ENCODE results near the gene CMYA5.
"Not testable (repeated sequence)": the region's sequence is repeated elsewhere in the genome, so short reads cannot be mapped to it uniquely, and the experiment has no call there.

Gene CMYA5

DNA sequence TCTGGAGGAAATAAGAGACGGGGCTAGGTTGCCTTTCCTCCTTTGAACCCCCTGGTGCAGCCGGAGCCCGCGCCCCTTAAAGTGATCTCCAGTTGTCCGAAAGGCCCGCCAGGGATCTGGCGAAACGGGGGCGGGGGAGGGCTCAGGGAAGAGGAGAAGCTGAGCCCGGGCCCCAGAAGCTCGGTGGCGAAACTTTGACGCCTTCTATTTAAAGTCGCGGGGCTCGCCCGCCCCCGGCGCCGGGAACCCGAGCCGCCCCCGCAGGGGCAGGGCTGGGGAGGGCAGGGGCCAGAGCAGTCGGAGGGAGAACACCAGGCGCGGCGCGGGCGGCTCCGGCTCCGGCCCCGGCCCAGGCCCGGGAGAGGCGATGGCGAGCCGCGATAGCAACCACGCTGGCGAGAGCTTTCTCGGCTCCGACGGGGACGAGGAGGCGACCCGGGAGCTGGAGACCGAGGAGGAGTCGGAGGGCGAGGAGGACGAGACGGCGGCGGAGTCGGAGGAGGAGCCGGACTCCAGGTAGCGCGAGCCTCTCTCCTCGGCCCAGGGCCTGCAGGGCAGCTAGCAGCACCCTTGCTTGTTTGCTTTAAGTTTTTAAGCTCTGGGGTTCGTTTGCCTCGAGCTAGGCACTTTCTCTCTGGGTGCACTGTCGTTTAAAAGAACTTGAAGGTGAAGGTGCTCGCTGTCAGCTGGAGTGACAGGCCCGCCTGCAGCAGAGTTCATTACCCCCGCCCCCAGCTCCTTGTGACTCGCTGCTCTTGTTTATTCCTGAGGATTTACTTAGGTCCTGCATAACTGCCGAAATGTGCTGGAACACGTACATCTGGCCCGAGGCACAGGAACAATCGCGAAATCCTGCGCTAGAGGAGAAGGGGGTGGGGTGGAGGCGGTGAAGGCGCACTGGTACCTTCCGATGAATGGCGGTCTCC is at the start of gene CMYA5:
Gene CMYA5 (plus strand): TSS at position 296 of the 926 bp plus-strand sequence. CDS start 72 bp downstream, at position 368.
- no peak for DNase-seq (ENCODE audit: low read depth, low spot score)

DNA sequence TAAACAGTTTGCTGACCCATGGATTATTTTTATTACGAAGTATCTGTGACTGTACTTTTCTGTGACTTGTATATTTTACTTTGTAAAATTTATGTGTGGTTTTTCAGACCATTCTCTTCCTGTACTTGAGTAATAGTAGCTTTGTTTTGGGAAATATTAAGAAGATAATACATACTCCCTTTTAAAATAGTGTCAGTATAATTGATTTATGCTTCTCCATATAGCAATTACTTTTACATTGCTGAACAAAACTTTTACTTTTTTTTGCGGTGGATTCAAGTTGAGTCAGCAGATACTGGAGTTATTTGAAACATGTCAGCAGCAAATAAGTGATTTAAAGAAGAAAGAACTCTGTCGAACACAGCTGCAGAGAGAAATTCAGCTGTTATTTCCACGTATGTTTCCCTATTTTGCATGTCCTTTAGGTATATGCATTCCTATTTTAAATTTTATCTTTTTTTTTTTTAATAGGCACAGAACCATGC is 49.0 kb upstream of the CMYA5 start:
- no peak for DNase-seq (ENCODE audit: low read depth, low spot score)

DNA sequence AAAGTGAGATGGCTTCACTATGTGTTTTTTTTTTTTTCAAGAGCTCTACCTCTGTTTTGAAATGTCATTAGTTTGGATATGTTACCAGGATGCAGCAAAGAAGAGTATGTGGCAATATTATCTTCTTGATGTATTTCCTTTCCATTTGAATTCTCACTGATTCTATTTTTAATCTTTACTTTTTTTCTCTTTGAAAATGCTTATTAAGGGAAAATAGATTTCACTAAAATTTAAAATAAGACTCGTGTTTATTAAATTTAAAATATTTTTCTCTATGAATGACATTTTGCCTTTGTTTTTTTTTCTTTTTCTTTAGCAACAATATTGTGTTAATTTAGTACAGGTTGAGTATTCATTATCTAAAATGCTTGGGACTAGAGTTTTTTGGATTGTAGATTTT is 48.2 kb upstream of the CMYA5 start:
- no peak for DNase-seq (ENCODE audit: low read depth, low spot score)

DNA sequence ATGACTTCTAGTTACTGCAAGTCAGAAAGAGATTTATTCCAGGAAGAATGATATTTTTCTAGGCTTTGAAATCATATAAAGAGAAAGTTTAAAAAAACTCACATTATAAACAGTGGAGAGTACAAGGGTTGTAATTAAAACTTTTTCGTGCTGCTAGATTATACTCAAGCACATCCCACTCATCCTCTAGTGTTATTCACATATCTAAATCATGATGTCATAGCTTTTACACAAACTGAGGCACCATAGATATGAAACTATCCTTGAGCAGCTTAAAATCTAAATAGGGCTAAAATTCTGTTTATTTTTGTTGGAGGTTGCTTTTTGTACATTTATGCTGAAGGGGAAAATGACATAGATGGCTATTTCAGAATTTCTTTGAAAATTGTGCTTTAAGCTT is 47.4 kb upstream of the CMYA5 start:
- DNase-seq (ENCODE audit: low read depth, low spot score), result no peak

DNA sequence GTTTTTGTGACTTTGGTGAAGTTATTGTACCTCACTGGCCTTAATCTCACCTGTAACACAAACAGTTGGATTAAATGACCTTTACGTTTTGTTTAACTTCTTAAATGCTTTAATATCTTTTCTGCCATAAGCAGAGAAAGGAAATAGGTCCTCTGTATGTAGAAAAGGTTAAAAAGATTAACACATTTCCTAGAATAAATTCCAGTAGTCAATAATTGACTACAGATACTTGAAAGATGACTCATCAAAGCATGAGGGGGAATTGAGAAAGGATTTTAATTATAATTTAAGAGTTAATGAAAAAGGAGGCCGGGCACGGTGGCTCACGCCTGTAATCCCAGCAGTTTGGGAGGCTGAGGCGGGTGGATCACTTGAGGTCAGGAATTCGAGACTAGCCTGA is 35.8 kb upstream of the CMYA5 start:
- DNase-seq (ENCODE audit: low read depth, low spot score), result no peak

DNA sequence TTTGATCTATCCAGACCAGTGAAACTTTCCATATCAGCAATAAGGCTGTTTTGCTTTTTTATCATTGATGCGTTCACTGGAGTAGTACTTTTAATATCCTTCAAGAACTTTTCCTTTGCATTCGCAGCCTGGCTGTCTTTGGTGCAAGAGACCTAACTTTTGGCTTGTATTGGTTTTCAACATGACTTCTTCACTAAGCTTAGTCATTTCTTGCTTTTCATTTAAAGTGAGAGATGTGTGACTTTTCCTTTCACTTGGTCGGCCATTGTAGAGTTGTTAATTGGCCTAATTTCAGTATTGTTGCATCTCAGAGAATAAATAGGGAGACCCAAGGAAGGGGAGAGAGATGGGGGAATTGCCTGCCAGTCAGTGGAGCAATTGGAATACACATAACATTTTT is 26.4 kb upstream of the CMYA5 start:
- DNase-seq (ENCODE audit: low read depth, low spot score), result no peak

DNA sequence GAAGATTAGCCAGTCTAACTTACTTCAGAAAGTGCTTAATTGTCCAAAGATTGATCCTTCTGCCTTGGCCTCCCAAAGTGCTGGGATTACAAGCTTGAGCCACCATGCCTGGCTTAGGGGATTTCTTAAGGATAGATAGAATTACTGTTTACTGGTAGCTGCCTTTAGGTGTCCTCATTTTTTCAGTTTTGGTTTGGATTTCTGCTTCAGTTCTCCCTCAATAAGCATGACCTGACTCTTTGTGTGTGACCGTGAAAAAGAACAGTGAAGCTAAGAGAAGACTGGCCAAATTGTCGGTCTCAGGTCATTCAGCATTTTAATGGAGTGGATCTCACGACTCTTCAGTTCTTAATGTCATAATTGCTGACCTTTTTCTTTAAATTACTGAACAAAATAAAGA is 22.9 kb upstream of the CMYA5 start:
- DNase-seq (ENCODE audit: low read depth, low spot score), result no peak

DNA sequence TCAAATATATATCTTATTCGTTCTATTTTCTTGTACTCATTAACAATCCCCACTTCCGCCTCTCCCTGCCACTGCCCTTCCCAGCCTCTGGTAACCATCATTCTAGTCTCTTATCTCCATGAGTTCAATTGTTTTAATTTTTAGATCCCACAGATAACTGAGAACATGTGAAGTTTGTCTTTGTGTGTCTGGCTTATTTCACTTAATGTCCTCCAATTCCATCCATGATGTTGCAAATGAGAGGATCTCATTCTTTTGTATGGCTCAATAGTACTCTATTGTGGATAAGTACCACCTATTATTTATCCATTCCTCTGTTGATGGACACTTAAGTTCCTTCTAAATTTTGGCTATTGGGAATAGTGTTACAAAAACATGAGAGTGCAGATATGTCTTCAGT is 17.2 kb upstream of the CMYA5 start:
- DNase-seq (ENCODE audit: low read depth, low spot score), result no peak

DNA sequence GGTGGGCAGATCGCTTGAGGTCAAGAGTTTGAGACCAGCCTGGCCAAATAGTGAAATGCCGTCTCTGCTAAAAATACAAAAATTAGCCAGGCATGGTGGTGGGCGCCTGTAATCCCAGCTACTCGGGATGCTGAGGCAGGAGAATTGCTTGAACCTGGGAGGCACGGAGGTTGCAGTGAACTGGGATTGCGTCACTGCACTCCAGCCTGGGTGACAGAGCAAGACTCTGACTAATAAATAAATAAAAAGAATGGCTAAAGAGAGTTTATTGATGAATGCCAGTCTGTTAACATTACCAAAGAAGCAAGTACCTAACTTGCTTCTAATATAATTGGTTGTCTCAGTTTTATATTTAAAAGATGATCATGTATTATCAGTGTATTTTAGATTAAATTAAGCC is 13.3 kb upstream of the CMYA5 start:
- DNase-seq (ENCODE audit: low read depth, low spot score), result not testable (repeated sequence)

DNA sequence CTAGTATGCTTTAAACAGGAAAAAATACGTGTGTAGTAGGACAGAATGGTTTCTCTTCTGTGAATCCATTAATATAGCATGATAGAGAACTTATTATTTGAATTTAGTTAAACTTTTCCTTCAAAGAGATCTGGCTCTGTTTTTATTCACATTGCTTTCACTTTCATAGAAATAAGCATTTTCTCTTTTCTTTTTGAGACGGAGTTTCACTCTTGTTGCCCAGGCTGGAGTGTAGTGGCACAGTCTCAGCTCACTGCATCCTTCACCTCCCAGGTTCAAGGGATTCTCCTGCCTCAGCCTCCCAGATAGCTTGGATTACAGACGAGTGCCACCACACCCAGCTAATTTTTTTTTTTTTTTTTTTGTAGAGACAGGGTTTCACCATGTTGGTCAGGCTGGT is 7.5 kb upstream of the CMYA5 start:
- DNase-seq (ENCODE audit: low read depth, low spot score), result not testable (repeated sequence)

DNA sequence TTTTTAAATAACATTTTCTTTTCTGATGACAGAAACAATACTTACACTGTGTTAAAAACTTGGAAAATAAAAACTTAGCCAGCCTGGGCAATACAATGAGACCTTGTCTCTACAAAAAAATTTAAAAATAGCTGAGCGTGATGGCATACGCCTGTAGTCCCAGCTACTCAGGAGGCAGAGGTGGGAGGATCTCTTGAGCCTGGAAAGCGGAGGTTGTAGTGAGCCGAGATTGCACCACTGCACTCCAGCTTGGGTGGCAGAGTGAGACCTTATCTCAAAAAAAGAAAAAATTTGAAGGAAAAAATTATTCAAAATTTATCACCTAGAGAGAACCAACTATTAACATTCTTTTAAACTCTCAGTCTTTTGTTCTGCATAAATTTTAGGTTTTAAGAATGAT is 4.9 kb upstream of the CMYA5 start:
- DNase-seq (ENCODE audit: low read depth, low spot score), result no peak

DNA sequence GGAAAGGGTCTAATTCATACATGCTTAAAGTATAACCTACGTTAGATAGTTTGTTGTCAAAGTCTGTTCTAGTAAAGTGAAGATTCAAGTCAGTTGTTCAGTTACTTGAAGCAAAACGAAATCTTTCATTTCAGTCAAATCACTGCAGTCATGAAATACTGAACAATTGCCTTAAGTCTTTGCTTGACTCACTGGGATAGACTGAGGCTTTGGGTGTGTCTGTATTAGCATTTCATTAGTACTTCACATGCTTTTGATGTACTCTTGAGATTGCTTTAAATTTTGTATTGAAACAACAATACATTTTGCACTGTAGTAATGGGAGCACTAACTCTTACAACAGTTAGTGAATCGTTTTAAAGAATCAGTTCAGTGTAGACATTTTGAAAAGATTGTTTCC is 4.0 kb upstream of the CMYA5 start:
- no peak for DNase-seq (ENCODE audit: low read depth, low spot score)

DNA sequence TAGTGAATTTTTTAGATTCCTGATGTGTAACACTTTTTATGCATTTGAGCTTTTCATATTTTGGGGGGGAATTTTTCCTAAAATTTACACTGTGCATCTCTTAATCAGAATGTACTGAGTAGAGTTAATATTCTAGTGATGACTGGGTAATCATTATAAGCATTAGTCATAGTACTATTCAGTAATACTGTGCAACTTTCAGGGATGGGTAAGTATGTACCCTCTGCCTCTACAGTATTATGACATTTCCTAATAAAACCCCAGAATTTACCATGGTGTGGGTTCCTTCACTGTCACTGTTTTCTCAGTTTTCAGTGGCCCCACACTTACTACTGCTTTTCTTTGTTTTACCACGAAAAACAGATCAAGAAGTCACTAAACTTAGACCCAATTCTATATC is 2.8 kb upstream of the CMYA5 start:
- DNase-seq (ENCODE audit: low read depth, low spot score), result no peak

DNA sequence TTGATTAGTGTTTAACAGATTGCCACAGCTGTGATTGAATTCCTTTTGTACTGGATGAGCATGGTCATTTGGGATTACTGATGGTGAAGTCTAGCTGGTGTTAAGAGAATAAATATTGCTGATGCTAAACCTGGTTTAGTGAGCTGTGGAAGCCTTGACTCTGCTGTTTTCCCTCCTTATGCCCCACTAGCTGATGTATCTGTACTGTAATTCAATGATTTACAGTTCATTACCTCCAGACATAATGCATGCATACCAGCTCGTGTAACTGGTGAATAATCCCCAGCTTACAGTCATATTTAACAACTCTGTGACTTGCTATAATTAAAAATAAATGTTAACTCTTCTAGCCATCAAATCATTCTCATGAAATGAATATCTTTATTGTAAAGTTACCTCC is 1.7 kb upstream of the CMYA5 start:
- DNase-seq (ENCODE audit: low read depth, low spot score), result no peak

DNA sequence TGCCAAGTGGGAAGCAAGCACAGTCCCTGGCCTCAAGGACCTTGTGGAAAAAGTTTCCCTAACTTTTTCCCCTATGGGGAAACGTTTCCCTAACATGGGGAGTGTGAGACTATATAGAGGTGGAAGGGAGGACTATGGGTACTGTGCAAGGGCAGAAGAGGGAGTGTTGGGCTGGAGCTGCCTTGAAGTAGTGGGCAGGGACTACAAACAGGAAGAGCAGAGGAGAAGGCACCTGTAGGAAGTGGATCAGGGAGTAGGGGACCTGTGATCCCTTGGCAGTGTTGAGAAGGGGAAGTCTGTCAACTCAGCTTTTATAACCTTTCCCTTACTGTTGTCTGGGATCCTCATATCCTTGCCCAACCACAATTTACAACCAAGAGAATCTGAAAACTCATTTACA is 1.4 kb downstream of the CMYA5 start:
- DNase-seq (ENCODE audit: low read depth, low spot score), result no peak

DNA sequence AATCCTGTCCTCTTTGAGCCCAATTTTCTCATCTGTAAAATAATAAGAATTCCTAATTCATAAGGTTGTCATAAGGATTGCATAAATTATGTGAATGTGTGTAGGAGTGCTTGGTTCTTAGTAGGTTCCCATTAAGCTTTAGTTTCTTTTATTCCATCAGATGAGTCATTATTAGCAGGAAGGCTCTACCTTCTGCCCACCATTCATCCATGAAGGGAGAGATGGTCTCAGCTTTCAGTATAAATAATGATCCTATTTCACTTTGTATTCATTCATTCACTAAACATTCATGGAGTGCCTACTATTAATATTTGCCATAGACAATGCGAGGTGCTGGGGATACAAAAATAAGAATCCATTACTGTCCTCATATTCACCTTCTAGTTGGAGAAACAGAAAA is 3.0 kb downstream of the CMYA5 start:
- no peak for DNase-seq (ENCODE audit: low read depth, low spot score)

DNA sequence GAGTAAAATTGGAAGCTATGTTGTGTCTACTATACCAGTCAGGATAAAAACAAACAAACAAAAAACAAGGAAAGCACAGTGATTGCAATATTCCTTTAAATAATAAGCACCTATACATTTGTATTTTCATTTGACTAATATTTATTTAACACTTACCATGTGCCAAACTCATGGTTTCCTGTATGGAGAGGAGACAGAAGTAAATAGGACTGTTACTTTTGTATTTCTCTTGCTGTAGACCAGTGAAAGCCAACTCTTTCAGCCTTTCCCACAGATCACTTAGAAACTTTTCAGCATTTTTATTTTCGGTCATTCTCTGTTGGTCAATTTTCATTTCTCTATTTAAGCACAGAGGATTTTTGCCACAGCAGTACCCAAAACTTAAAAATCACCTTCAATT is 4.5 kb downstream of the CMYA5 start:
- DNase-seq (ENCODE audit: low read depth, low spot score), result no peak

DNA sequence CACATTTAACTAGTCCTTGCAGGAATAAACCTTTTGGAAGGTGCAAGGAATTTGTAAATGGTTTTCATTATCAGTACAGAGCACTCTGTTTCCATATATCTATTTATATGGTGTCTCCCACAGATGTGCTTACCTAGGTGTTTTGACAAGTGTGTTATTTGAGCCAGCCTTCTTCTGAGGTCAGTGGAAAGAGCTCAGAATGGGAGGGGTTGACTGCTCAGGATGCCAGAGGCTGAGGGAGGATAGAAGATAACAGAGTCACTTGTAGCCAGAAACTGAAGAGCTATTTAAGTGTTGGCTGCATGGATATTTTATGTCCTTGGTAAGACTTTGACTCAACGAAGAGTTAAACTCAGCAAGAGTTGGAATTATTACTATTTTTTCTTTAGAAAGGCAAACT is 5.0 kb downstream of the CMYA5 start:
- no peak for DNase-seq (ENCODE audit: low read depth, low spot score)

DNA sequence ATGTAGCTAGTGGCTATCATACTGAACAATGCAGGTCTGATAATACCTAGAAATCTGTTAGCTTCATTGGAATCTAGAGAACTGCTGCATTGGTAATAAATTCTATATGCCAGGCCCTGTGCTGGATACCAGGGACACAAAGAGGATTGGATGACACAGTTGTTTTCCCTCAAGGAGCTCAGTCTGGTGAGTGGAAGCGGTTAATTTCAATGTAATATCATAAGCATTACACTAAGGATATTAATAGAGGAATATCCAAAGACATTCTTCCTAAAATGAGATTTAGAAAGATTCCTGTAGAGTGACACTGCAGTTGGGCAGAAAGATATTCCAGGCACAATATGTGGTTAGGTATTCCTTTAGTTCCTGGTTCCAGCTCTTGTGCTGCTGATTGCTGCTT is 5.9 kb downstream of the CMYA5 start:
- no peak for DNase-seq (ENCODE audit: low read depth, low spot score)

DNA sequence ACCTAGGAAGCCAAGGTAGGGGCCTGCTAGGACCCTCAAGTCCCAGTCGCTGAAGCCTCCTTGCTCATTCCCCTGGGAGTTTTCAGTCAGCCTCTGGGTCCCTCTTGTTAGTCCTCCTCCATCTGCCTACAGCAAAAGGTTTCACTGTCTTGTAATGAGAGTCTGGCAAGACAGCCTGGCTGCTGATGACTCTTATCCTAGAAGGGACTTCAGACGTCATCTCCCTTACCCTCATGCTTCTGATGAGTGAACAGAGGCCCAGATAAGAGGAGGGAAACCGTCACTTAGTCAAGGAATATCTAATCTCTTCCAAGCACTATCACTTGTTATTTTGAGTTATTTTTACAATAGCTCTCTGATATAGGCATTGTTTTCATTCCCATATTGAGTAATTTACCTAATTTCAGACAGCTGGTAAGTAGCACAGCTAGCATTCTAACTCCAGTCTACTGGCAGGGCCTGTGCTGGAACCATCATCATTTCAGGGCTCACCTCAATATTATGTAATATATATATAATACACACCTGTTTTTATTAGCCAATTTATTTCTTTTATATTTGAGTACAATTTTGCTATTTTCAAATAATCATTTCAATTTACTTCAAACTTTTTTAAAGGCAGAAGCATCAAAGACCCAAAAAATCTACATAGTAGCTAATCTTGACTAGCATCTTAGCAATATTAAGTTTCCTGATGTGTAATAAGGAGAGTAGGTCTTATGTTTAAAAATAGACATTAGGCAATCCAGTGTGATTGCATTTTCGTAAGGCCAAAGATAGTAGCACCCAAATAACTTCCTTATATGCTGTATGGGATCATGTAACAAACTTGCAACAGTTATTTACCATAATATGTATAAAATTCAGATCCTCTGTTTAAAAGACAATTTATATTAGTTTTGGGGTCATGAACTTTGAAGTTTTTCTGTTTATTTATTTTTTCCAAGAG is 7.9 kb downstream of the CMYA5 start:
- no peak for DNase-seq (ENCODE audit: low read depth, low spot score)

DNA sequence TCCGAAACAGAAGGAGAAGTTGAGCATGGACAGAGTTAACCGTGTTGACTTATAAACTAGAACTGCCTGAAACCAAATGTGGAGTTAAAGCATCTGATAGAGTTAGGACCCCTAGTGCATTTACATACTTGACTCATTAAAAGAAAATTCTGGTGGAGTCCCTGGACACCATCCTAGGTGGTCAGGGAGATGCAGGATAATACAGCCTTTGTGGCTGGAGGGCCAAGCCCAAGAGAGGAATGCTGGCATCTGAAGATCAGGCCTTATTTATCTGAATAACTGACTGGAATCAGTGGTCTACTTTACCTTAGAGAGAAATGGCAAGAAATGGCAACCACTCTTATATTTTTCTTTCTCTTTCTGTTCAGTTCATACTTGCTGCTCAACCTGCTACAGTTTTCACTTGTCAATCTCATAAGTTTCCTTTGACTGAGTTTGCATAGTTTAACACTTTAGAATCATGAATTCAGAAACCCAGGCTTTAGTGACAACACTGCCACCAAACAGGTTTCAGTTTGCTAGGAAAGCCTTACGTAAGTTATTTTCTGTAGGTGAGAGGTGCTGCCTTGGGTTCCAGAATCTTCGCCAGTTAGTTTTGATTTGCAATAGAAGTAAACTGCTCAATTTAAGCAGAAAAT is 10.2 kb downstream of the CMYA5 start:
- DNase-seq (ENCODE audit: low read depth, low spot score), result no peak
